HG03342 (cell line): ENCODE data around the gene ACOT8.
A peak's percentile ranks its signal among the peaks of the same experiment; 100 is the strongest.
"Not testable (repeated sequence)": the region's sequence is repeated elsewhere in the genome, so short reads cannot be mapped to it uniquely, and the experiment has no call there.

Experiments
- ATAC-seq: cut with Tn5 transposase; IDR thresholded peaks from one replicate; pipeline ENCODE4 v1.9.1; 2021; ENCODE audit warnings: mild to moderate bottlenecking, moderate library complexity; ENCODE audit not compliant: unreplicated experiment

ACOT8 gene

DNA sequence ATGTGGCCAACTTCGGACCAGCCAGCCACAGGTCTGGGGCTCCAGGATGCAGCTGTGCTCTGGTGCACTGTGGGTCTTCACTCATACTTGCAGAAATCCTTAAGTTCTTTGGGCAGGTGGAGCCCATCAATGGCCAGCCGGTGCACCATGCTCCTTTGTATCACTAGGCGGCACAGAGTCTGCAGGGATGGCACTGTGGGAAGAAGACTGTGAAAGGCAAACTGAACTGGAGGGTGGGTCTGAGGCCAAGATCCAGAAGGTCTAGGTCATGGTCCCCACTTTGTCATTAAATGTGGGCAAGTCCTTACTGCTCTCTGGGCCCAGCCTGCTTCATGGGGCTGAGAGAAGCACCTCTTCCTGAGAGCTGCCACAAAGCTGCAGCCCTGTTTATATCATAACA, 31.5 kb upstream of the ACOT8 start:
- ATAC-seq: no peak

GRCh38 chr20:45887346-45887715, 30.1 kb upstream of the ACOT8 start, which contains the start of gene SPATA25:
SPATA25 (minus strand) TSS chr20:45887622; CDS start chr20:45887590, 32 bp downstream.
- ATAC-seq: no peak

- no peak for ATAC-seq
Observed at GRCh38 chr20:45886590-45887345, 29.6 kb upstream of the ACOT8 start.

- ATAC-seq: no peak
Observed at GRCh38 chr20:45883100-45883469, 25.9 kb upstream of the ACOT8 start.

DNA sequence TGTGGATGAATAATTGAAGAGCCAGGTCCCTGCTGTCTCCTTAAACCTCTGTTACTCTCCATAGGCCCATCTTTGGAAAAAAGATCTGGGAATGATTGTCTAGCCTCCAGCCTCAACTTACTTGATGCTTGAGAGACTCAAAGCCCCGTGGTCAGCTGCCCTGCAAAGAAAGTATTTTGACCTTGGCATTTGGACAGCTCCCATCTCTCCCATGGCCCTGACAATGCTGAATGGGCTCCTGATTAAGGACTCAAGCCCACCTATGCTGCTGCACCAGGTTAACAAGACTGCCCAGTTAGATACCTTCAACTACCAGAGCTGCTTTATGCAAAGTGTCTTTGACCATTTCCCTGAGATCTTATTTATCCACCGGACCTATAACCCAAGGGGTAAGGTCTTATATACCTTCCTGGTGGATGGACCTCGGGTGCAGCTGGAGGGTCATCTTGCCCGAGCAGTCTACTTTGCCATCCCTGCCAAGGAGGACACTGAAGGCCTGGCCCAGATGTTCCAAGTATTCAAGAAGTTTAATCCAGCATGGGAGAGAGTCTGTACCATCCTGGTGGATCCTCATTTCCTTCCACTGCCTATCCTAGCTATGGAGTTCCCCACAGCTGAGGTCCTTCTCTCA, 25.4 kb upstream of the ACOT8 start:
- no peak for ATAC-seq

- ATAC-seq: peak; percentile 95
Observed at GRCh38 chr20:45880988-45881788, 24.0 kb upstream of the ACOT8 start, which contains the start of gene ZSWIM1. ZSWIM1 (plus strand) TSS chr20:45881227; CDS start chr20:45882593, 1,366 bp downstream.

GRCh38 chr20:45878076-45878761, 21.0 kb upstream of the ACOT8 start:
- ATAC-seq: no peak

- no peak for ATAC-seq
Observed at GRCh38 chr20:45874576-45874975, 17.4 kb upstream of the ACOT8 start.

DNA sequence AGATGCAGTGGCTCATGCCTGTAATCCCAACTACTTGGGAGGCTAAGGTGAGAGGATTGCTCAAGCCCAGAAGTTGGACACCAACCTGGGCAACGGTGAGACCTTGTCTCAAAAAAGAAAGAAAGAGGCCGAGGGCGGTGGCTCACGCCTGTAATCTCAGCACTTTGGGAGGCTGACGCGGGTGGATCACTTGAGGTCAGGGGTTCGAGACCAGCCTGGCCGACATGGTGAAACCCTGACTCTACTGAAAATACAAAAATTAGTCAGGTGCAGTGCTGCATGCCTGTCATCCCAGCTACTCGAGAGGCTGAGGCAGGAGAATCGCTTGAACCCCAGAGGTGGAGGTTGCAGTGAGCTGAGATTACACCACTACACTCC, 16.9 kb upstream of the ACOT8 start:
- not testable (repeated sequence) for ATAC-seq

GRCh38 chr20:45873409-45874103, 16.4 kb upstream of the ACOT8 start:
- no peak for ATAC-seq

DNA sequence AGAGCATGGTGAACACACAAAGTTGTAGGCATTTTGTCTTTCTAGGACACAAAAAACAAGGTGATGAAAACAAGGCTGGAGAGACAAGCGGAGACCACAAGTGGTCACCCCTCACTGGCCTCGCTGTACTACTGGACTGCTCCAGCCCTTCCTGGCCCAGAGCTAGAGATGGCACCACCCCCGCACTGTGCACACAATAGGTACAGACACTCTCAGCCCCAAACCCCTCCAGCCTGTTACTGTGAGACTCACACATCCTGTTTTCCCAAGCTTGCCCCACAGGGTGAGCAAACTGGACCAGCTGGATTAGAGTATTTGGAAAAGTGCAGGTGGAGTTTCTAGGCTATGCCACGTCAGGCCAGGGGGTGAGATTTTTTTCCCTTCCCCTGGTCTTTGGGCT, 15.4 kb upstream of the ACOT8 start:
- ATAC-seq: no peak

GRCh38 chr20:45867819-45868176, 10.6 kb upstream of the ACOT8 start:
- ATAC-seq: no peak

GRCh38 chr20:45867136-45867818, 10.1 kb upstream of the ACOT8 start:
- ATAC-seq: no peak

DNA sequence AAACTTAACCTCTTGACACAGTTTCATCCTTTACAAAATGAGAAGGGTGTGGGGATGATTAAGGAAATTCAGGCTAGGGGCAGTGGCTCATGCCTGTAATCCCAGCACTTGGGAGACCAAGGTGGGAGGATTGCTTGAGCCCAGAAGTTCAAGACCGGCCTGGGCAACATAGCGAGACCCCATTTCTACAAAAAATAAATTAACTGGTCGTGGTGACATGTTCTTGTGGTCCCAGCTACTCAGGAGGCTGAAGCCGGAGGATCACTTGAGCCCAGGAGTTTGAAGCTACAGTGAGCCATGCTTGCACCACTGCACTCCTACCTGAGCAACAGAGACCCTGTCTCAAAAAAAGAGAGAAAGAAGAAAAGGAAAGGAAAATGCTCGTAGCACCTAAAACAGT, 9.3 kb upstream of the ACOT8 start:
- no peak for ATAC-seq

DNA sequence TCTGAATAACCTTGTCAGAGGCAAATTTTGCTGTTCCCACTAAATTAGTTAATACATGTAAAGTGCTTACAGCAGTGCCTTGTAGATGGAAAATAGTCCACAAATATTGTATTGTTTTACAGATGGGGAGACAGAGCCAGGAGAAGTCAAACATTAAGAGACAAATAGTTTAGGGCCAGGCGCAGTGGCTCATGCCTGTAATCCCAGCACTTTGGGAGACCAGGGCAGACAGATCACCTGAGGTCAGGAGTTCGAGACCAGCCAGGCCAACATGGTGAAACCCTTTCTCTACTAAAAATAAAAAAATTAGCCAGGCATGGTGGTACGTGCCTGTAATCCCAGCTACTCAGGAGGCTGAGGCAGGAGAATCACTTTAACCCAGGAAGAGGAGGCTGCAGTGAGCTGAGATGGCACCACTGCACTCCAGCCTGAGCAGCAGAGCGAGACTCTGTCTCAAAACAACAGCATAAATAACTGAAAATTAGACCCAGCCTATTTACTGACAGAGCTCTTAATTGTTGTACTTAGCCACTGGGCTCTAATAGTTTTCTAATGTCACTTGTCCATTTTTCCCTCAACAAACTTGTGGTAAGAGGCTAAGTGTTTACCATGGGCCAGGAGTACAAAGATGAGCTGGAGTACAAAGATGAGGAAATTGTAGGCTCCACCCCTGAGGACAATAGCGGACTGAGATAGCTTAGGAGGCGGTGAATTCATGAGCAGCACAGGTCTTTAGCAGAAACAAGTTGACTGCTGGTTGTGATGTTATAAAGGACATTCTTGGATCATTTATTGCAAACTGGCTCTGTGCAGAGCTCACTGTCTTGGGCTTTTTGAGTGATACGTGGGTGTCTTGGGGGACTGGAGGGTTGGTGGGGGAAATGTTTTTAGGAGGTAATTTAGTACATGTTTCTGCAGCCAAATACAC, 6.6 kb upstream of the ACOT8 start:
- ATAC-seq: no peak

DNA sequence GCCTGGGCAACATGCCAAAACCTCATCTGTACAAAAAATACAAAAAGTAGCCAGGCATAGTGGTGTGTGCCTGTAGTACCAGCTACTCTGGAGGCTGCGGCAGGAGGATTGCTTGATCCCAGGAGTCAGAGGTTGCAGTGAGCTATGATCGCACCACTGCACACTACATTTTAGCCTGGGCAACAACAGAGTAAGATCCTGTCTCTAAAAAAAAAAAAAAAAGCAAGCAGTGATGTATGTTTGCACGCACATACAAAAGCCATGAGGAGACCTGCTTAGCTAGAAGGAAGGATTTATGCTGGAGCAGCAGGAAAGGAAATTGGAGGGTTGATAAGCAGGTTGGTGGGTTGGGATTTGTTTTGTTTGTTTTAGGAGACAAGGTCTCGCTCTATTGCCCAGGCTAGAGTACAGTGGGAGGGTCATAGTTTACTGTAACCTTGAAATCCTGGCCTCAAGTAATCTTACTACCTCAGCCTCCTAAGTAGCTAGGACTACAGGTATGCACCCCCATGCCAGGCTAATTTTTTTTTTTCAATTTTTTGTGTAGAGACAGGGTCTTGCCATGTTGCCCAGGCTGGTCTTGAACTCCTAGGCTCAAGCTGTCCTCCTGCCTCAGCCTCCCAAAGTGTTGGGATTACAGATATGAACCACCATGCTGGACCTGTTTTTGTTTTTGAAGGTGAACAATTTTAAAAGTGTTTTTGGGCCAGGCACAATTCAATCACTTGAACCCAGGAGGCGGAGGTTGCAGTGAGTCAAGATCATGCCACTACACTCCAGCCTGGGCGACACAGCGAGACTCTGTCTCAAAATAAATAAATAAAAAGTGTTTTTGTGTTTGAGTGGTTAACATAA, 4.3 kb upstream of the ACOT8 start:
- no peak for ATAC-seq

GRCh38 chr20:45860560-45861220, 3.5 kb upstream of the ACOT8 start:
- ATAC-seq: no peak

DNA sequence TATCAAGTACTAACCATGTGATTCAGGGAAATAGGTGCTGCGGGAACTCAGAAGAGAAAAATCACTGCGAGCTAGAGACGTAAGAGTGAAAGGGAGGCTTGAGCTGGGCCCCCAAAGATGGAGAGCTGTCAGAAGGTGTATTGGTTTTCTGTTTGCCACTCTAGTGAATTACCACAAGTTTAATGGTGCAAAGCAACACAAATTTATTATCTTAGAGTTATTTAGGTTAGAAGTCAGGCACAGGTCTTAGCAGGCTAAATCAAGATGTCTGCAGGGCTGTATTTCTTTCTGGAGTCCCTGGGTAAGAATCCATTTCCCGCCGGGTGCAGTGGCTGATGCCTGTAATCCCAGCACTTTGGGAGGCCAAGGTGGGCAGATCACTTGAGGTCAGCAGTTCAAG, 2.7 kb upstream of the ACOT8 start:
- no peak for ATAC-seq
